ENCODE results near the gene KLF16.

Gene KLF16

DNA sequence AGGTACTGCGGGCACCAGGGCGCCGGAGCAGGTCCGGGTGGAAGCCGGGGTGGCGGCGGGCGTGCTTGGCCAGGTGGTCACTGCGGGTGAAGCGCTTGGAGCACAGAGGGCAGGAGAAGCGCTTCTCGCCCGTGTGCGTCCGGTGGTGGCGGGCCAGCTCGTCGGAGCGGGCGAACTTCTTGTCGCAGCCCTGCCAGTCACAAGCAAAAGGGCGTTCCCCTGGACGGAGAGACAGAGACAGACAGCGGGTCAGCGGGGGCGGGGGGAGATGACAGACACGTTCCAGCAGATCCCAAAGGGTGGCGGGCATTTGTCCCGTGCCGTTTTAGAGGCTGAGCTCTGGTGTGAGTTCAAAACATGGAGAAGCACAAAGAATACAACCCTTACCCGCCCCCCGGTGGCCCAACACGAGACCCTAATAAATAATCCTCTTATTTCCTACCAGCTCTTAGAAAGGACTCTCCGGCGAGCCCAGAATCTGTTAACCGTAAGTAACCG lies 8.8 kb downstream of the KLF16 start:
- DNase-seq: peak in 1 of 3 donors; percentile 54

DNA sequence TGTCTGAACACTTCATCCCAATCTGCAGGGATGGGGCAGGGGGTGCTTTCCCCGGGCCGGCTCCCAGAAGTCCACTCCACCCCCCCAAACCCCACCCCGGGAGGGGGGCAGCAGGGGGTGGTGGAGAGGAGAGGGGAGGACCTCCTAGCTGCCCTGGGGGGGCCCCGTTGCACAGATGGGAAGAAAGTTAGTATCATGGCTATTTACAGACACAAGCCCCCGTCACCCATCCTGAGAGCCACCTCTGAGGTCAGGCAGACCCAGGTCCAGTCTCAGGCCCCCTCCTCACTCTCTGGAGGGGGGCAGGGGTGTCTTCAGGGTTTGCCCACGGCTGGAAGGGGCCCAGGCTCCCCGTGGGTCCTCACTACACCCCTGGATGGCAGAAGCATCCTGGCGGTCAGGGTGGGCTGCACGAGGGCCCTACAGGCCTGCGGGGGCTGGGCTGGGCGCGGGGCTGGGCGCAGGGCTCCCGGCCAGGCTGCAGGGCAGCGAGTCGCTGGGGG lies 9.3 kb downstream of the KLF16 start:
- DNase-seq: no peak

DNA sequence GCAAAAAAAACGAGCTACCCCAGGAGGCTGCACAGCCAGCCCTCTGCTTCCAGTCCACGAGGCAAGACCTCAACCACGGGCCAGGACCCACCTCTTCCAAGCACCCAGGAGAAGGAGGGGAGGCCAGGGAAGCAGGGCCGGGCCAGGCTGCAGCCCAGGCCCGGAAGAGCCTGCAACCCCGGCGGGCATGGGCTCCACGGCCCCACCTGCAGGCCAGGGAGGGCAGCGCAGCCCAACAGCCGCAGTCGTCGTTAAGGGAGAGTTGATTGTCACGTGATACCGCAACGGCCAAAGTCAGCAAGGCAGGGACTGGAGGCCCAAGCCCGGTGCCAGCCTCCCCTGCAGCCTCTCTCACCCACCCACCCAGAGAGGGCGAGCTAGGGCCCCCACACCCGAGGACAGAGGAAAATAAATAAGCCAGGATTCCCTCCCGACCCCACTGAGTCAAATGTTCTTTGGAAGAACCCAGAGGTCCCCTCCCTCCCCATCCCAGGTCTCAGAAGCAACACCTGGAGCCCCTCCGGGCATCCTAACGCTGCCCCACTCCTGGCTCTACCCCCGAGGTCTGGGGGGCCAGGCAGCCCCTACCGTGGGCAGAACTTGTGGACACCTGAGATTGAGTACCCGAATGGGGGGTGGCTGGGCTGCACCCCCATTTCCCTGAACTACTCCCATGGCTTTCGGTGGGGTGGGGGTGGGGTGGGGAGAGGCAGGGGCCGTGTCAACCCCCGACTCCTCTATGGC lies 9.9 kb downstream of the KLF16 start:
- DNase-seq: peak; percentile 88 to 92 (median 91)

DNA sequence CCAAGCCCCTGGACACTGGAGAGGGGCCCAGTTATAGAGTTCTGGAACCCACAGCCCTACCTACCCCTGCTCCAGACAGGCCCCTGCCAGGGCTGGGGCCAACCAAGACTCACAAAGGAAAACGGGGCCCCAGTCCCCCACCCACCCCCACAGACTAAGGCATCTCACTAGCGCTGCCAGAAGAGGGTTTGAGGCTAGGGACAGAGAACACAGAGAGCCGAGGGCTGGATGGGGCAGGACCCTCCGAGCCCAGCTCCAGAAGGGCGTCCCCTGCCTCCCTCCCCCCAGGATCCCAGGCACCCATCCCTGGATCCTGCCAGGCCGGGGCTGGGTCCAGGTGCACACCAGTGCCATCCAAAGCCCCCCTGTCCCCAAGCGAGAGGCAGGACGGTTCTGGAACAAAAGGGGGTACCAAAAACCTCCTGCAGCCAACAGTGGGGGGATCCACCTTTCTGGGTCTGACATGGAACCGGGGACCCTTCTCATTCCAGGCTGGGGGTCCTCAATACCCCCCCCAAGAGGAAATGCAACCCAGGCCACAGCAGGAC lies 10.7 kb downstream of the KLF16 start:
- no peak for DNase-seq

DNA sequence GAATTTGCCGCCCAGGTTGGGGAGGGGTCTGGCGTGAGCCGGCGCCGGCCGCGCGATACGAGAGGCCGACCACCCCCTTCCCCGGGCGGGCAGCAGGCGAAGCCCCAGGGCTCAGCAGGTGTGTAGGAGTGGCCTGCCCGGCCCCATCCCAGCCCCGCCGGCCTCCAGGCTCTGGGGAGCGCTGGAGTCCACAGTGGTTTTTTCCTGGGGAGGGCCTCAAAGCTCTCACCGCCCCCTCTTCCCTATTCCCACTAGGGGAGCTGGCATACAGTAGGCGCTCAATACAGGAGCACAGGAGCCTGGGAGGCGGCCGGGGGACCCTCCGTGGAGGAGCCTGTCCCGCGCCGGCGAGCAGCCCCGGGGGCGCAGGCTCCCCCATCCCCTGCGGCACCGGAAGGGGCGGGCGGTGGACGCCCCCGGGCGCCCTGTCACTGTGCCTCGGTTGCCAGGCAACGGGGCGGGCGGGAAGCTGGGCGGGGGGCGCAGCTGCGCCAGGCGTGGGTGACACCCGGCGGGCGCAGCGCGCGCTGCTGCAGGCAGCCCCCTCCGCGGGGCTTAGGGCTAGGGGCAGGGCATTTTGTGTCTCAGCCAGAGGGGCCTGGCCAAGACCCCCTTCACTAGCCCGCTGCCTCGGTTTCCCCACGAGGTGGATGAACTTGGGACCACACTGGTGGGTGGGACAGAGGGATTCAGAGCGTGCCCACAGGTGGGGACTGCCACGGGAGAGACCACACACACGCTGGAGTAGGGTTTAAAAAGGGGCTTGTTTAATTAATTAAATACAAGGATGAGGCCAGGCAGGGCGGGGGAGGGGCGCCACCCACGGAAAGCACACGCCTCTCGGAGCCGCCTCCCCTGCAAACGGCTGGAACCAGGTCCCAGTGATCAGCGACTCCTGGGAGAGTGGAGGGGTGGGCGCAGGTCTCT lies 11.5 kb downstream of the KLF16 start:
- peak; percentile 31 to 50 (median 34) for DNase-seq

DNA sequence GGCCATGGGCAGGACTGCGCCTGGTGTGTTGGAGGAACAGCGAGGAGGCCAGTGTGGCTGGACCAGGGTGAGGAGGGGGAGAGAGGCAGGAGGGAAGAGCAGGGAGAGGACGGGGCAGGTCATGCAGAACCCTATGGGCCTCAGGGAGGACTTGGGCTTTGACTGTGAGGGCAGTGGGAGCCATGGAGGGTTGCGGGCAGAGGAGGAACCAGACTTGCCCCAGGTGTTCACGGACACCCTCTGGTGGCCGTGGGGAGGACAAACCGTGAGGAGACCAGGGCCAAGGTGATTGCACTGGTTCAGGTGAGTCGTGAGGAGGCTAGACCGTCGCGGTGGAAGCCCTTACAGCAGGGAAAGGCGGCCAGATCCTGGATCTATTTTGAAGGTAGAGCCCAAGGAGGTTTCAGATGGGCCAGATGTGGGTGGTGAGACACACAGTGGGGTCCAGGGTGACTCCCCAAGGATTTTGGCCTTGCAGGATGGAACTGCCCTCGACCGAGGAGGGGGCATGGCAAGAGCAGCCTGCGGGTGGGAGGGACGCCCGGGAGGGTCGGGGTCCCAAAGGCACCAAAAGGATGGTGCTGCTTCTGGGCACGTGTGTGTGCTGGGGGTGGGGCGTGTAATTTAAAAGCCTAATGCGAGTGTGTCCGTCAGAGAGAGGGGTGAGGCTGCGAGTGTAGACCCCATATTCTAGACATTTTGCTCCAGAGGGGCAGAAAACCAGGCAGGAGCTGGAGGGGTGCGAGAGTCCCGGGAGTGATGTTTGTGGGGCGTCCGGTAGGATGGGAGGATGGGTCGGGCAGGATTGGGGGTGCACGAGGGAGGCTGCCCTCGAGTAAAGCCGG lies 12.3 kb downstream of the KLF16 start:
- DNase-seq: no peak

DNA sequence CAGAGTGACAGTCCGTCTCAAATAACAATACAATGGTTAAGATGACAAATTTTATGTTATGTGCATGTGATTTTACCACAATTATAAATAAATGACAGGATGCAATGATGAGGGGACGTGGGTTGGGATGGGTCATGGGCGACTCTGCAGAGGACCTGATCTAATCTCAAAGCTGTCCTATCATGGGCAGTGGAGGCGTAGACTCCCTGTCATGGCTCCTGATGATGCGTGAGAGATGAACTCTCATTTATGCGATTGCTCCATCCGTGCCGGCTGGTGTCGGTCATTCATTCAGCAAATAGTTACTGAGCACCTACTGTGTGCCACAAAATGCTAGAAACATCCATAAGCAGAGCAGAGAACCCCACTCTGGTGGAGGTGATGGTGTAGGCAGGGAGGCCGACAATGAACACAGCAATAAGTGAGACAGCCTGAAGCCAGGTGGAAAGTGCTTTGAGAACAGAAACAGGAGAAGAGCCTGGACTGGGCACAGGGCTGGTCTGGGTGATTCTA lies 13.4 kb downstream of the KLF16 start:
- DNase-seq: peak in 2 of 3 donors; percentile 20 to 45

DNA sequence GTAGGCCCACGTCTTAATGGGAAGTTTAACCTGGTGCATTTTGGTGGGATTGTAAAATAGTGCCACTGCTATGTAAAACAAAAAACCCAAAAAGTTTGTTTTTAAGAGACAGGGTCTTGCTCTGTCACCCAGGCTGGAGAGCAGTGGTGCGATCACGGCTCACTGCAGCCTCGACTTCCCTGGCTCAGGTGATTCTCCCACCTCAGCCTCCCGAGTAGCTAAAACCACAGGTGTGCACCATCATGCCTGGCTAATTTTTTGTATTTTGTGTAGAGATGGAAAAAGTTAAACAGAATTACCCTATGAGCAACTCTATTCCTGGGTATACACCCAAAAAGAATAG lies 14.3 kb downstream of the KLF16 start:
- DNase-seq: no peak

DNA sequence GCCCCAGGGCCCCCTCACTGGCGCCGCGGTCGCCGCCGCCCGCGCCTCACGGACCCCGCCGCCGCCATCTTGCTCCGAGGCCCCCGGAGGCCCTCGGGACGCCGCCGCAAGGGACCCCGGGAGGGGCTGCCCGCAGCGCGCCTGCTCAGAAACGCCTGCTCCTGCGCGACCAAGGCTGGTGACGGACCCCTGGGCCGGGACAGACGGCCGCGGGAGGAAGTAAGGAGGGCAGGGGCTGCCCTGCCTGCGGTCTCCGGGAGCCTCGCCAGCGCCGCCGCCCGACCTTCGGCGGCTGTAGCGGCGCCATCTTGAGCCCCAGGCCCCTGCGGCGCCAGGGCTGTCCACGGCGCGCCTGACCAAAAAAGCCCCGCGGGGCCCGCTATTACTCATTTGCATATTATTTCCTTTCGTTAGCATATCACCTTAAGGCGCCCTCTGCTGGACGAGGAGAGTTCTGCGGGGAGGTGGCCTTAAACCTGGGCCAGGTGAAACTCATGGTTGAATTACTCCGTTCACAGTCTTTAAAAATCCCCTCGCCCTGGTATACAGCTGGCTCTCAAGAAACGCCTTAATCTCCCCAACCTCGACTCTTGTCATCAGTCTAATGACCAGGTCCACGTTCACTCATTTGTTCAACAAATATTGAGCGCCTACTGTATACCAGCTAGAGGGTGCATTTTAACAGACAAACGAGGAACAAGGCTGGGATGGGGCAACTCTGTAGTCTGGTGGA lies 14.8 kb downstream of the KLF16 start, which contains the start of gene REXO1:
TSS of gene REXO1 (minus strand) at position 85 of the 733 bp plus-strand sequence. CDS start 125 bp downstream, outside the sequence.
- peak; percentile 97 for DNase-seq

DNA sequence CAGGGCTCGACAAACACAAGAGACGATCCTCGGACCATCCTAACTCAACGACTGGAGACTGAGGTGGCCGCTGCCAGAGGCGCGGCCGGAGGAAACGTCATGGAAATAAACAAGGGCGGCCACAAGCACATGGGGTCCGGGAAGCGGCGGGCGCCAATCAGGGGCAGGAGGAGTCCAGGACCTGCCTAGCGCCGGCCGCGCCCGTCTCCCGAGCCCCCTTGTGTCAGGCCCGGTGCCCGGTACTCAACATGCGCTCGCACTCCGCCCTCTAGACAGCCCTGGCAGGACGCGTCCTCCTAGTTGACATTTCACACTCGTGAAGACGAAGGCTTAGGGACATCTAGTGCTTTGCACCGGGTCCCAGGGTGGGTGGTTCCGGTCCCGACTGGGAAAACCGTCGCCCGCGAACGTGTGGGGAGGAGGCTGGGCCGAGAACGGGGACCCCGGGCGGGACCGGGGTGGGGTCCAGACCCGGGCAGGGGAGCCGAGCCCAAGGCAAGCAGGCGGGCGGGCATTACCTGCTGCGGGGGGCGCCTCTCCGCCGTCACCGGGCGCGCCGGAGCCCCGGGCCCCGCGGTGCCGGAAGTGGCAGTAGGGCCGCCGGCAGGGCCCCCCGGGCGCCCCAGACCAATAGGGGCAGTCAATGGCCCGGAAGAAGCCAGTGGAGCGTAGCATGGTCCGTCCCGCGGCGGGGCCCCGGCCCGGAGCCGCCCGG lies 15.5 kb downstream of the KLF16 start:
- peak; percentile 46 to 68 (median 60) for DNase-seq

DNA sequence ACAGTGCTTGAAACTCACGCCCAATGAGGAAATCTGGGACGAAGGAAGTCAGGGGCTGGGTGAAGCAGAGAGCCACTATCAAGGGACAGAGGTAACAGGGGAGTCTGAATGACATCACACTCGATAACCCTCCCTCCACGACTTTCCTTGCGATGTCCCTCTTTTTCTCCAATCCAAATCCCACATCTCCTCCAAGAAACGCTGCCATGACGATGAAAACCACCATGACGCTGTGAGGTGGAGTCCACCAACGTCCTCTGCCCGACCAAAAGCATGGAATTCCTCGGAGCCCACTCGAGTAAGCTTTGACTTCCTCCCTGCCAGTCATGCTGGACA lies 16.1 kb downstream of the KLF16 start:
- DNase-seq: peak in 1 of 3 donors; percentile 29

DNA sequence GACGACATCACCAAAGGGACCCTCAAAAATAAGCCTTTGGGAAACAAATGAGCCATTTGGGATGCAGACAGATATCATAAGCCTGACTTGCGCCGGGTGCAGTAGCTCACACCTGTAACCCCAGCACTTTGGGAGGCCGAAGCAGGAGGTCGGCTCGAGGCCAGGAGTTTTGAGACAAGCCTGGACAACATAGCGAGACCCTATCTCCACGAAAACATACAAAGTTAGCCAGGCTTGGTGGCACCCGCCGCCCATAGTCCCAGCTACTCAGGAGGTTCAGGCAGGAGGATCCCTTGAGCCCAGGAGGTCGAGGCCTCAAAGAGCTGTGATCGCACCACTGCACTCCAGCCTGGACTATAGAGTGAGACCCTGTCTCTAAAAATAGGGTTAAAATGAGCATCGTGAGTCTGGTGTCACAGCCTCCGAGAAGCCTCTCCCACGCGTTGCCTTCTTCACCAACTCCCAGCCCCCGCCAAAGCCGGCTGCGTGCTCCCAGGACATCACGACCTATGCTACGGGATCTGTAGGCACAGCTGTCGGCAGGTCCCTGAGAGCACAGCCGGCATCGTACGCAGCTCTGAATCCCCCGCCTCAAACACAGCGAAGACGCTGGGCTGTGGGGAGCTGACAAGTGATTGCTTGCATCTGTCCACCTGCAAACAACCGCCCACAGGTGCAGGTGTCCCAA lies 16.7 kb downstream of the KLF16 start:
- DNase-seq: no peak

DNA sequence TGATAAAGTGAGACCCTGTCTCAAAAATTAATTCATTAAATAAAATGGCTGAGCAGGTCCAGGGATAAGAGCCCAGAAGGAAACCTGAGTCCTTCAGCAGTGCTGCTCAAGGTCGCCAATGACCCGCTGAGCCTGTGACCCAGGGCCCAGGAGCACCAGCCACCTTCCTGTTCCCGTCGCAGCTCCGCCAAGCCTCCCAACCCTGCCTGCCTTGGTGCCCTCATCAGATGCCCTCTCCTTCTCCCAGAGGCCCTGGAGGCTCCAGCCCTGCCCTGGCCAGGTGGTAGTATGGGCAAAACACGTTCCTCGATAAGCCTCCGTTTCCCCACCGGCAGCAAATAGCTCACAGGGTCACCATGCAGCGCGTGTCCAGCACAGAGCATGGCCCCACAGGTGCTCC lies 17.7 kb downstream of the KLF16 start:
- no peak for DNase-seq

DNA sequence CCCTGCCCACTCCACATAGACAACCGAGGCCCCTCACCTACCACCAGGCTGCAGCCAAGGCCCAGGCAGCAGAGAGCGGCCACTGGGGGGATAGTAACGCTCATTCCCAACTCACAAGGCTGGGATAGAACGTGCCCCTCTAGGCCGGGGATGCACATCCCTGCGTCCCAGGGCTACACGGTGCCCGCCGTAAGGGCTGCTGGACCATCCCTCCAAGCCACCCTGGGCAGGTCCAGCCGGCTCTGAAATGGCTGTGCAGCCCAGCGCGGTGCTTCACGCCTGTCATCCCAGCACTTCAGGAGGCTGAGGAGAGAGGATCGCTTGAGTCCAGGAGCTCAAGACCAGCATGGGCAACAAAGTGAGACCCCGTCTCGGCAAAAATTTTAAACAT lies 18.3 kb downstream of the KLF16 start:
- DNase-seq: no peak

DNA sequence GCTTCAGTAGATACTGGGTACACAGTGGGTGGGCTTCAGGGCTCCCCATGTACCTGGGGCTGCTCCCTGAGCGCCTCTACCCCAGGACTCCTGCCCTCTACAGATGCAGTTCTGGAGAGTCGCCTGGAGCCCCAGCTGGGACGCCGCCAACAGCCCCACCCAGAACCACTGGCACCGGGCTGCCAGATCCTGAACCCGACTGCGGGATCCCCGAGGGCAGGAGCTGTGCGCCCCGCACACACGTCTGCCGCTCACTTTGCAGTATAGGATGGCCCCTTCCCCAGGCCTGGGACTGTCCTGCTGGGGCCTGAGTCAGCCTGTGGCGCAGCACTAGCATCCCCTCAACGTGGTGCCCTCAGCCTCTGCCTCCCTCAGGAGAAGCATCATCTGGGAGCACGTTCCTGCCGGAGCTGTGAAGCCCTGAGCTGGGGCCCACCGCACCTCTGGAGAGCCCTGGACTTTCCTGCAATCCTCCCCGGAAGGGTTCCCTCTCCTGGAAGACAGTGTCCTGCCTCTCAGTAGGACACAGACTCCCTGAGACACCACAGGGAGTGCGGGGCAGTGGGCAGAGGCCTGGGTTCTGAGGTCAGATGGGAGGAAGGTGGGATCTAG lies 18.8 kb downstream of the KLF16 start:
- DNase-seq: no peak

DNA sequence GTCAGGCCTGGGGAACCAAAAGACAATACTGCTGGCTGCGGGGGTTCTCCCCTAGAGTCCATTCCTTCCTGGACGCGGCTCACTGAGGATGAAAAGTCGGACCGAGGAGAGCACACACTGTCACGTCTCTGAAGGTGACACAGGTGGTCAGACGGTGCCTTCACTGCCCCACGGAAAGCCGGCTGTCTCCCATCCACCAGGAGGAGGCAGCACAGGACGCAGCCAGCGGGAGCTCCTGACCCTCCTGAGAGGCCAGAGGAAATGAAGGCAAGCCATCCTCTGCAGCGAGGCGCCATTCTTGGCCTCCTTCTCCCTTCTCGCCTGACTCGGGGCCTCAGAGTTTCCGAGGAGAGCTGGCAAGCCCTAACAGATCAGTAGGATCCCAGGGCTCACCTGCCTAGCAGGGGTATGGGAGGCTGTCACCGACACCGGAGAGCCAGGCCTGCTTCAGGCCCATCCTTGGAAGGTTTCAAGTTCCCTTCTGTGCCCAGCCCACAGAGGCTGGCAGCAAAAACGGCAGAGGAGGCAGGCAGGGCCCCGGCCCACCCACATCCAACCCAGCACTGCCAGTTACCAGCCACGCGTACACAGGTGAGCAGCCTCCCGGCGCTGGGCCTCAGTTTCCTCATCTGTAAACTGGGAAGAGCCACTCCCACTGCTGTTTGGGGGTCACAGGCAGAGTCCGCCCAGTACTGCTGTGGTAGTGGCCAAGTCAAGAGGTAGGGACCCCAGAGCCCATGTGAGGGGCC lies 19.6 kb downstream of the KLF16 start:
- no peak for DNase-seq

DNA sequence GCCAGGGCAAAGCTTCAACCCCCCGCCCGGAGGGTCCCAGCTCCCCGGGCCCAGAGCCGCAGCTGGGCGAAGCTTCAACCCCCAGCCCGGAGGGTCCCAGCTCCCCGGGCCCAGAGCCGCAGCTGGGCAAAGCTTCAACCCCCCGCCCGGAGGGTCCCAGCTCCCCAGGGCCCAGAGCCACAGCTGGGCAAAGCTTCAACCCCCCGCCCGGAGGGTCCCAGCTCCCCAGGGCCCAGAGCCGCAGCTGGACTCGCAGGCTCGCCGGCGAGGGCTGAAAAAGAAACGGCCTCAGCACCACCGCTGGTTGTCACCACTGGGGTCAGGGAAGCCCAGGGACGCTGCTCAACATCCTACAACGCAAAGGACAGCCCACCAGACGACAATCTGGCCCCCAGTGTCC lies 20.3 kb downstream of the KLF16 start:
- no peak for DNase-seq

DNA sequence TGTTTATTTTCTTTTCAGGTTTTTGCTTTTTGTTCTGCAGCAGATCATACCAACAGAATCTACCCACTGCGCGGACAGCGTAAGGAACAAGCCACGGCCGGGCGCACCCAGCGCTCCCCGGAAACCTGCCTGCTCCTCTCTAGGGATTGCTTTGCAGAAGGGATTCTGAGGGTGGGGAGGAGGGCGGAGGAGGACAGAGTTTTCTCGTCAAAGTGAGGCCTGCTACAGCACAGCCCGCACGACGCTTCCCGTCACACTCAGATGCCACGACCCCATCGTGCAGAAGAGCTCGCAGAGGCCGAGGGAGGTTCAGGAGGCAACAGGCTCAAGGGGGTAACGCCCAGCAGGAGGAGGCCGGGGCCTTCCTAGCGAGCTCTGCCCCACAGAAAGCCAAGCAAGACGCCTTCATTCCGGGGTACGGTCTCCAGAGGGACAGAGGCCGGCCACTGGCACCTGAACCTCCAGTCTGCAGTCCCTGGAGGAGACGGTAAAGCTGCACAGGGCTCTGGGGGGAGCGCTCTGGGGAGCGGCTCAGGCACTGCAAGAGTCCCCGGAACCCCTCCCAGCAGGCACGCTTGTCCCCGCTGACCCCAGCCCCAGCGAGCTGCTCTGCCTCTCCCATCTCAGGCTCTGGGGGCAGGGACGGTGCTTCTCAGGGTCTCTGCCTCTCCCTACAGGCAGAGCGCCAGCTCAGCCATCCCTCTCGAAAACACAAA lies 22.0 kb downstream of the KLF16 start:
- no peak for DNase-seq
